Heart left ventricle (tissue), 13 donors: ENCODE results near the gene LRFN5.
"Not testable (repeated sequence)": the region's sequence is repeated elsewhere in the genome, so short reads cannot be mapped to it uniquely, and the experiment has no call there.

ENCODE experiments used
- CTCF ChIP-seq, 12 donors: fragments of 200-600 bp; sonication (generic) in 4 of 12; IDR thresholded peaks; one replicate each; pipeline versions ENCODE4 v1.5.0 to v1.8.0; 2018 to 2022; ENCODE audit warnings: antibody characterized with exemption in 12 of 12, mild to moderate bottlenecking in 5 of 12
- POLR2A ChIP-seq, 2 donors: fragments of 450-650 bp; IDR thresholded peaks; one replicate each; pipeline ENCODE4 v1.6.1; 2017; ENCODE audit warnings: antibody characterized with exemption in 2 of 2, mild to moderate bottlenecking in 2 of 2, moderate library complexity in 2 of 2
- donor health status: ischemic (EF 13 %, LVEDD 7.1; RV severe dilation, severe dysfunction).
- donor health status: DM: no; HTN: yes; CAD: no.
- donor health status: DM: no; HTN: no; CAD: no.
- donor health status: ischemic (EF 25% LVEDD 6.9; RV normal size, moderate dysfunction).
- donor health status: ischemic (EF 25% LVEDD 5.7; RV mildly dilated, moderate dysfunction).
- donor health status: ischemic (EF 35%, LVEDD 5.7; RV mildly dilated, moderate dysfunction).
- donor health status: nonischemic (EF 11% LVEDD 7.7; RV severe dilation, severe dysfunction).
- donor health status: DM: yes; HTN: yes; CAD: no.
- donor health status: PGD.
- donor health status: ischemic (EF 29% LVEDD 5.4; RV normal size, mild dysfunction).
- donor health status: nonischemic (EF 23%, LVEDD 6.1; RV moderate dilation, normal function).

GRCh38 chr14:41911155-41911554, 304.5 kb downstream of the LRFN5 start:
- not testable (repeated sequence) for TF ChIP-seq POLR2A, CTCF (IDR thresholded peaks at IDR 0.05)
